Peyer's patch (tissue), 4 donors: ENCODE results near the gene OPTN. TPM values are rescaled to one million over a fixed set of nuclear protein-coding genes. Genes with fewer than 3 reads are reported as not detected.

ENCODE experiments used
- DNase-seq, 3 donors: peaks; one replicate each; pipeline ENCODE4 v3.0.0-alpha.2; 2017 to 2019
- H3K27ac ChIP-seq, 4 donors: fragments of 200-600 bp; sonication (generic); one replicate each; pipeline ENCODE4 v1.5.1; 2016 to 2019
- H3K27me3 ChIP-seq, 2 donors: fragments of 200-600 bp; sonication (generic); one replicate each; pipeline ENCODE4 v1.5.1; 2019
- H3K36me3 ChIP-seq, 3 donors: fragments of 200-600 bp; sonication (generic); one replicate each; pipeline ENCODE4 v1.5.1; 2016 to 2019
- H3K4me1 ChIP-seq, 4 donors: fragments of 200-600 bp; sonication (generic); one replicate each; pipeline ENCODE4 v1.5.1; 2016 to 2019
- H3K4me3 ChIP-seq, 4 donors: fragments of 200-600 bp; sonication (generic); 1 replicate in 3 of 4; 2 replicates in 1 of 4; pipeline ENCODE4 v1.5.1; 2016 to 2019; ENCODE audit warnings: mild to moderate bottlenecking in 1 of 4
- H3K9me3 ChIP-seq, 4 donors: fragments of 200-600 bp; sonication (generic); one replicate each; pipeline ENCODE4 v1.5.1; 2016 to 2019; ENCODE audit warnings: mild to moderate bottlenecking in 1 of 4
- POLR2A ChIP-seq, 2 donors: fragments of 450-650 bp; IDR thresholded peaks; one replicate each; pipeline ENCODE4 v1.5.1; 2017; ENCODE audit warnings: antibody characterized with exemption in 2 of 2, mild to moderate bottlenecking in 2 of 2, moderate library complexity in 2 of 2
- total RNA-seq, 4 donors: library from RNA; depleted of rRNA; stranded (reverse); fragments of >200 nt; gene quantifications; one replicate each; pipeline ENCODE4 v1.1.0, GENCODE V29; 2016
- TF ChIP-seq, protein P1 (sequence below), 6 experiments: fragments of 450-650 bp in 4 of 6; fragments of 200-600 bp in 2 of 6; sonication (generic) in 1 of 6; IDR thresholded peaks; one replicate each; pipeline ENCODE4 v1.5.1; 2017 to 2019; ENCODE audit warnings: antibody characterized with exemption in 6 of 6, mild to moderate bottlenecking in 3 of 6, moderate library complexity in 1 of 6

The OPTN gene
- total RNA-seq, 4 donors from 2014 or later = 68.0 to 111 (median 90.7) TPM

DNA sequence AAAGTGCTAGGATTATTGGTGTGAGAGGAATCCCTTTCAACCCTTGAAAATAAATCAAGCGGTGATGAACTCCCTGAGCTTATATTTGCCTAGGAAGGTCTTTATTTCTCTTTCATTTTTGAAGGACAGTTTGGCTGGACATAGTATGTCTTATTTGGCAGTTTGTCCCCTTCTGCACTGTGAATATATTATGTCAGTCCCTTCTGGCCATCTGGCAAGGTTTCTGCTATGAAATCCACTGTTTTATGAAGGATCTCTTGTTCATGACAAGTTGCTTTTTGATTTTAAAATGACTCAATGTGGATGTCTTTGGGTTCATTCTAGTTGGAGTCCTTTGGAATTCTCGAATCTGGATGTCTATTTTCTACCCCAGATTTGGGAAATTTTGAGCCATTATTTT lies 39.7 kb downstream of the OPTN start:
- Histone ChIP-seq H3K9me3 (no peaks in the 10 kb centered on the region), H3K27ac (no peak overlapping the region), H3K27me3 (no peaks in the 10 kb centered on the region), H3K4me3 (no peak overlapping the region), H3K36me3 (peaks cover 0 to 83% (median 0%) of the 10 kb centered on the region in 3 donors), H3K4me1 (no peaks in the 10 kb centered on the region)
- no peak for DNase-seq
- TF ChIP-seq, protein P1, sequence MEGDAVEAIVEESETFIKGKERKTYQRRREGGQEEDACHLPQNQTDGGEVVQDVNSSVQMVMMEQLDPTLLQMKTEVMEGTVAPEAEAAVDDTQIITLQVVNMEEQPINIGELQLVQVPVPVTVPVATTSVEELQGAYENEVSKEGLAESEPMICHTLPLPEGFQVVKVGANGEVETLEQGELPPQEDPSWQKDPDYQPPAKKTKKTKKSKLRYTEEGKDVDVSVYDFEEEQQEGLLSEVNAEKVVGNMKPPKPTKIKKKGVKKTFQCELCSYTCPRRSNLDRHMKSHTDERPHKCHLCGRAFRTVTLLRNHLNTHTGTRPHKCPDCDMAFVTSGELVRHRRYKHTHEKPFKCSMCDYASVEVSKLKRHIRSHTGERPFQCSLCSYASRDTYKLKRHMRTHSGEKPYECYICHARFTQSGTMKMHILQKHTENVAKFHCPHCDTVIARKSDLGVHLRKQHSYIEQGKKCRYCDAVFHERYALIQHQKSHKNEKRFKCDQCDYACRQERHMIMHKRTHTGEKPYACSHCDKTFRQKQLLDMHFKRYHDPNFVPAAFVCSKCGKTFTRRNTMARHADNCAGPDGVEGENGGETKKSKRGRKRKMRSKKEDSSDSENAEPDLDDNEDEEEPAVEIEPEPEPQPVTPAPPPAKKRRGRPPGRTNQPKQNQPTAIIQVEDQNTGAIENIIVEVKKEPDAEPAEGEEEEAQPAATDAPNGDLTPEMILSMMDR (IDR thresholded peaks at IDR 0.05) = no peak
- TF ChIP-seq POLR2A (IDR thresholded peaks at IDR 0.05) = no peak

DNA sequence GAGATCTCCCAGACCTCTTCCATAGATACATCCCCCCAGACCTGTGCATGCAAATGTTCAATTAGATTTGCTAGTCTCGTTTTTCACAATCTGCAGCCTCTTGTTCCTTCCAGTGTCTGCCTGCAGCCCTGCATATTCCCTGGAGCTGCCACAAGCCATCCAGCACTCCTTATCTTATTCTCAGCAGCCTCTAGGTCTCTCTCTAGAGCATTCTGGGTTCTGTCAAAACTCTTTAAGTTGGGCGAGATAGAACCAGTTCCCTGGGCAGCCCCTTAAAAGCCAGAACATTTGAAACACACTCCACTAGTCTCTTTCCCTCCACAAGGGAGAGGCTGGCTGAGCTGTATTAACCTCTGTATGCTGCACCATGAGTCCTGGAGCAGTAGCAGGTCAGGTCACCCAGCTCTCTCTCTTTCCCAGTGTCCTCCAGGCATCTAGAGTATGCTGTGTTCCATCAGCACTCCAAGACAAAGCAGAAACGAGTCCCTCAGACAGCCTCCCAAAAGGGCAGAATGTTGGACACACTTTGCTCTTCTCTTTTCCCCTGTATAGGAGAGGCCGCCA lies 40.7 kb downstream of the OPTN start:
- DNase-seq = no peak
- Histone ChIP-seq H3K27ac (no peak overlapping the region), H3K4me3 (no peak overlapping the region), H3K9me3 (no peaks in the 10 kb centered on the region), H3K36me3 (peaks cover 0 to 73% (median 0%) of the 10 kb centered on the region in 3 donors), H3K27me3 (no peaks in the 10 kb centered on the region), H3K4me1 (no peaks in the 10 kb centered on the region)
- TF ChIP-seq POLR2A (IDR thresholded peaks at IDR 0.05) = no peak
- TF ChIP-seq, protein P1 (IDR thresholded peaks at IDR 0.05) = no peak

DNA sequence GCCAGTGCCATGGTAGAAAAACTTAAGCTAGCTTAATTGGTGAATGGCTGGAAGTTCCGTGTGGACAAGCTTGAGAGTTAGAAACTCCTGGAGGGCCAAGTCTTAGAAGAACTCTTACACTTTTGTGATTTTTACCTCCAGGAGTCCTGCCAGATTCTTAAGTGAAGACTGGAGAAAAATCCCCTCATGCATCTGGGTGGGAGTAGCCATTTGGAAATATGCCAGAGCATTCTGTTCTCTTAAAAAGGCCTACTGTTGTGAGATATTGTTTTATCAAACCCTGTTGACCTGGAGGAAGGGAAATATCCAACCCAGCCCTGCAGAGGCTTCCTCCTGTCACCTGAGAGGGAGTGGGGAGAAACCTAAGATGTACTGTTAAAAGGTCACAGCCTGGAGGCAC lies 43.8 kb downstream of the OPTN start:
- no peak for TF ChIP-seq POLR2A (IDR thresholded peaks at IDR 0.05)
- TF ChIP-seq, protein P1 (IDR thresholded peaks at IDR 0.05) = no peak
- H3K4me1 ChIP-seq = no peaks in the 10 kb centered on the region
- H3K27ac ChIP-seq = no peak overlapping the region
- no peak for DNase-seq
- peaks cover 0 to 42% (median 0%) of the 10 kb centered on the region in 3 donors for H3K36me3 ChIP-seq
- H3K9me3 ChIP-seq = no peaks in the 10 kb centered on the region
- no peak overlapping the region for H3K4me3 ChIP-seq
- H3K27me3 ChIP-seq = no peaks in the 10 kb centered on the region

DNA sequence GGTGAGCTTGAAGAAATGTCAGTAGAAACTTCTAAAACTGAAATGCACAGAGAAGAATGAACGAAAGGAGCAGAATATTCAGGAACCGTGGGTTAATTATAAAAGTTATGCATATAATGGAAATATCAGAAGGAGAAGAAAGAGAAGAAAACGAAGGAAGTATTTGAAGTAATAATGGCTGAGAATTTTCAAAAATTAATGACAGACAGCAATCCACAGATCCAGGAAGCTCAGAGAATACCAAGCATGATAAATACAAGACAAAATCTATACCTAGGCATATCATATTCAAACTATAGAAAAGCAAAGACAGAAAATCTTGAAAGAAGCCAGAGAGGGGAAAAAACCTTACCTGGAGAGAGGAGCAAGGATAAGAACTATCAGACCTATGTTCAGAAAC lies 44.9 kb downstream of the OPTN start:
- Histone ChIP-seq H3K36me3 (peaks cover 0 to 33% (median 0%) of the 10 kb centered on the region in 3 donors), H3K4me3 (no peak overlapping the region), H3K4me1 (no peaks in the 10 kb centered on the region), H3K27me3 (no peaks in the 10 kb centered on the region), H3K9me3 (no peaks in the 10 kb centered on the region), H3K27ac (no peak overlapping the region)
- TF ChIP-seq POLR2A (IDR thresholded peaks at IDR 0.05) = no peak
- TF ChIP-seq, protein P1 (IDR thresholded peaks at IDR 0.05) = no peak
- DNase-seq = no peak

DNA sequence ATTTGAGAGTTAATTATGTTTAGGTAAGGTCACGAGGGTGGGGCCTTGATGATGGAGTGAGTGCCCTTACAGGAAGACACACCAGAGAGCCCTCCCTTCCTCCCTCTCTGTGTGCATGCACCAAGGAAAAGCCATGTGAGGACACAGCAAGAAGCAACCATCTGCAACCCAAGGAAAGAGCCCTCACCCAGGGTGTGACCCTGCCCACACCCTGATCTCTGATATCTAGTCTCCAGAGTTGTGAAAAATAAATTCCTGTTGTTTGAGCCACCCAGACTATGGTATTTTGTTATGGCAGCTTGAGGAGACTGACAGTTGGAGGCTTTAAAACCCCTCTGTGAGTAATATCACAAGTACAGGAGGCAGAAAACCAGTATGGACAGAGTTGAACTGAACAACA lies 46.4 kb downstream of the OPTN start:
- TF ChIP-seq, protein P1 (IDR thresholded peaks at IDR 0.05) = no peak
- TF ChIP-seq POLR2A (IDR thresholded peaks at IDR 0.05) = no peak
- Histone ChIP-seq H3K9me3 (no peaks in the 10 kb centered on the region), H3K4me3 (no peak overlapping the region), H3K27ac (no peak overlapping the region), H3K4me1 (no peaks in the 10 kb centered on the region), H3K27me3 (no peaks in the 10 kb centered on the region), H3K36me3 (peaks cover 0 to 18% (median 0%) of the 10 kb centered on the region in 3 donors)
- no peak for DNase-seq

DNA sequence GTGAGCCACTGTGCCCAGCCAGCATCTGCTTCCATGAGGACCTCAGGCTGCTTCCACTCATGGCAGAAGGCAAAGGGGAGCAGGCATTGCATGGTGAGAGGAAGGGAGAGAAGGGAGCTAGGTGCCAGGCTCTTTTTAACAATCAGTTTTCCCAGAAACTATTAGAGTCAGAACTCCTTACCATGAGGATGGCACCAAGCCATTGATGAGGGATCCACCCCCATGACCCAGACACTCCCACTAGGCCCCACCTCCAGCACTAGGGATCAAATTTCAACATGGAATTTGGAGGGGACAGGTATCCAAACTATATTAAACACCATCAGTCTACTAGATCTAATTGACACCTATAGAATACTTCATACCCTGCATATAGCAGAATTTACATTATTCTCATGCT lies 47.2 kb downstream of the OPTN start:
- H3K4me1 ChIP-seq = no peaks in the 10 kb centered on the region
- no peak overlapping the region for H3K4me3 ChIP-seq
- H3K27ac ChIP-seq = no peak overlapping the region
- H3K27me3 ChIP-seq = no peaks in the 10 kb centered on the region
- peaks cover 0 to 10% (median 0%) of the 10 kb centered on the region in 3 donors for H3K36me3 ChIP-seq
- DNase-seq = no peak
- no peaks in the 10 kb centered on the region for H3K9me3 ChIP-seq
- TF ChIP-seq POLR2A (IDR thresholded peaks at IDR 0.05) = no peak
- TF ChIP-seq, protein P1 (IDR thresholded peaks at IDR 0.05) = no peak
